ENCODE data around the gene SLC2A14. TPM values are rescaled to one million over a fixed set of nuclear protein-coding genes. Genes with fewer than 3 reads are reported as not detected.
A peak's percentile ranks its signal among the peaks of the same experiment; 100 is the strongest.

SLC2A14 gene
- total RNA-seq, 2 donors from 2014 or later, result 35.9 to 70.9 TPM

- H3K4me3 Mint-ChIP-seq, result no peak overlapping the region
- no peak for TF ChIP-seq CTCF (conservative IDR thresholded peaks at IDR 0.05)
- peak overlapping the region; percentile 17 for H3K27ac Mint-ChIP-seq
- no peak overlapping the region for H3K27ac ChIP-seq (ENCODE audit: low read depth, low read length)
- H3K4me1 ChIP-seq (ENCODE audit: control insufficient read depth, insufficient read depth, low read length), result peaks cover 3% of the 10 kb centered on the region
- H3K9me3 Mint-ChIP-seq, result peaks cover 31% of the 10 kb centered on the region
- no peaks in the 10 kb centered on the region for H3K9me3 ChIP-seq (ENCODE audit: control insufficient read depth, low read length)
- no peak overlapping the region for H3K9ac ChIP-seq (ENCODE audit: extremely low read depth, low read length, poor library complexity, severe bottlenecking)
- DNase-seq, result no peak
- H3K36me3 Mint-ChIP-seq (ENCODE audit: low read depth), result peaks cover 16% of the 10 kb centered on the region
- no peak overlapping the region for H3K4me3 ChIP-seq (ENCODE audit: low read length)
- no peaks in the 10 kb centered on the region for H3K36me3 ChIP-seq (ENCODE audit: control insufficient read depth, insufficient read depth, low read length)
- H3K4me1 Mint-ChIP-seq, result peaks cover 55% of the 10 kb centered on the region
- no peaks in the 10 kb centered on the region for H3K27me3 ChIP-seq (ENCODE audit: control insufficient read depth, insufficient read depth, low read length, poor library complexity, severe bottlenecking)
- WGBS, 2 experiments (ENCODE audit: insufficient coverage in 1 of 2, insufficient read length in 1 of 2), result 40 to 41% methylated on average over 2 of the region's 2 CpGs
- H3K27me3 Mint-ChIP-seq (ENCODE audit: insufficient read depth), result no peaks in the 10 kb centered on the region
Observed at GRCh38 chr12:7859552-7859951, 13.2 kb downstream of the SLC2A14 start.

GRCh38 chr12:7857971-7858370 lies 14.7 kb downstream of the SLC2A14 start:
- Mint-ChIP-seq H3K27ac (no peak overlapping the region), H3K4me3 (no peak overlapping the region), H3K9me3 (peaks cover 27% of the 10 kb centered on the region), H3K27me3 (ENCODE audit: insufficient read depth) (no peaks in the 10 kb centered on the region), H3K4me1 (peaks cover 54% of the 10 kb centered on the region), H3K36me3 (ENCODE audit: low read depth) (peaks cover 13% of the 10 kb centered on the region)
- H3K9ac ChIP-seq (ENCODE audit: extremely low read depth, low read length, poor library complexity, severe bottlenecking), result no peak overlapping the region
- H3K4me3 ChIP-seq (ENCODE audit: low read length), result no peak overlapping the region
- no peaks in the 10 kb centered on the region for H3K9me3 ChIP-seq (ENCODE audit: control insufficient read depth, low read length)
- 94 to 97% methylated on average over 2 to 3 of the region's 3 CpGs for WGBS, 2 experiments (ENCODE audit: insufficient coverage in 1 of 2, insufficient read length in 1 of 2)
- no peaks in the 10 kb centered on the region for H3K36me3 ChIP-seq (ENCODE audit: control insufficient read depth, insufficient read depth, low read length)
- TF ChIP-seq CTCF (conservative IDR thresholded peaks at IDR 0.05), result no peak
- DNase-seq, result no peak
- H3K27me3 ChIP-seq (ENCODE audit: control insufficient read depth, insufficient read depth, low read length, poor library complexity, severe bottlenecking), result no peaks in the 10 kb centered on the region
- peaks cover 3% of the 10 kb centered on the region for H3K4me1 ChIP-seq (ENCODE audit: control insufficient read depth, insufficient read depth, low read length)
- no peak overlapping the region for H3K27ac ChIP-seq (ENCODE audit: low read depth, low read length)

- Histone ChIP-seq H3K4me3 (ENCODE audit: low read length) (no peak overlapping the region), H3K9ac (ENCODE audit: extremely low read depth, low read length, poor library complexity, severe bottlenecking) (no peak overlapping the region), H3K27me3 (ENCODE audit: control insufficient read depth, insufficient read depth, low read length, poor library complexity, severe bottlenecking) (no peaks in the 10 kb centered on the region), H3K36me3 (ENCODE audit: control insufficient read depth, insufficient read depth, low read length) (no peaks in the 10 kb centered on the region), H3K27ac (ENCODE audit: low read depth, low read length) (no peak overlapping the region), H3K9me3 (ENCODE audit: control insufficient read depth, low read length) (no peaks in the 10 kb centered on the region), H3K4me1 (ENCODE audit: control insufficient read depth, insufficient read depth, low read length) (peaks cover 11% of the 10 kb centered on the region)
- WGBS, 2 experiments (ENCODE audit: insufficient coverage in 1 of 2, insufficient read length in 1 of 2), result 63 to 83% methylated on average over 5 to 6 of the region's 6 CpGs
- H3K27ac Mint-ChIP-seq, result peak overlapping the region; percentile 42
- peaks cover 18% of the 10 kb centered on the region for H3K9me3 Mint-ChIP-seq
- H3K4me3 Mint-ChIP-seq, result no peak overlapping the region
- no peak for TF ChIP-seq CTCF (conservative IDR thresholded peaks at IDR 0.05)
- DNase-seq, result peak; percentile 71
- no peaks in the 10 kb centered on the region for H3K27me3 Mint-ChIP-seq (ENCODE audit: insufficient read depth)
- peaks cover 63% of the 10 kb centered on the region for H3K4me1 Mint-ChIP-seq
- peaks cover 9% of the 10 kb centered on the region for H3K36me3 Mint-ChIP-seq (ENCODE audit: low read depth)
Observed at GRCh38 chr12:7856516-7856915, 16.2 kb downstream of the SLC2A14 start.
